ENCODE measurements around the gene ARFGAP3.

The ARFGAP3 gene

GRCh38 chr22:42833104-42833503, 24.0 kb downstream of the ARFGAP3 start:
- Histone ChIP-seq H3K4me3 (ENCODE audit: low read length) (no peak overlapping the region), H3K4me1 (ENCODE audit: control insufficient read depth, insufficient read depth, low read length) (no peaks in the 10 kb centered on the region), H3K9me3 (replicated peaks; ENCODE audit: low read length) (no peaks in the 10 kb centered on the region), H3K9ac (ENCODE audit: low read depth, low read length) (no peak overlapping the region), H3K27me3 (ENCODE audit: control insufficient read depth, insufficient read depth, low read length) (no peaks in the 10 kb centered on the region), H3K4me2 (ENCODE audit: low read length) (no peak overlapping the region), H3K36me3 (ENCODE audit: insufficient read depth, low read length) (peaks cover 80% of the 10 kb centered on the region)

GRCh38 chr22:42831712-42832111, 25.4 kb downstream of the ARFGAP3 start:
- no peaks in the 10 kb centered on the region for H3K27me3 ChIP-seq (ENCODE audit: control insufficient read depth, insufficient read depth, low read length)
- H3K4me3 ChIP-seq (ENCODE audit: low read length) = no peak overlapping the region
- peaks cover 79% of the 10 kb centered on the region for H3K36me3 ChIP-seq (ENCODE audit: insufficient read depth, low read length)
- H3K4me2 ChIP-seq (ENCODE audit: low read length) = no peak overlapping the region
- no peaks in the 10 kb centered on the region for H3K9me3 ChIP-seq (replicated peaks; ENCODE audit: low read length)
- no peaks in the 10 kb centered on the region for H3K4me1 ChIP-seq (ENCODE audit: control insufficient read depth, insufficient read depth, low read length)
- H3K9ac ChIP-seq (ENCODE audit: low read depth, low read length) = no peak overlapping the region

- H3K9me3 ChIP-seq (replicated peaks; ENCODE audit: low read length) = no peaks in the 10 kb centered on the region
- no peak overlapping the region for H3K4me3 ChIP-seq (ENCODE audit: low read length)
- H3K27me3 ChIP-seq (ENCODE audit: control insufficient read depth, insufficient read depth, low read length) = no peaks in the 10 kb centered on the region
- H3K4me1 ChIP-seq (ENCODE audit: control insufficient read depth, insufficient read depth, low read length) = no peaks in the 10 kb centered on the region
- peaks cover 83% of the 10 kb centered on the region for H3K36me3 ChIP-seq (ENCODE audit: insufficient read depth, low read length)
- H3K4me2 ChIP-seq (ENCODE audit: low read length) = no peak overlapping the region
- H3K9ac ChIP-seq (ENCODE audit: low read depth, low read length) = no peak overlapping the region
Observed at GRCh38 chr22:42830161-42830560, 26.9 kb downstream of the ARFGAP3 start.

GRCh38 chr22:42829302-42829701, 27.8 kb downstream of the ARFGAP3 start:
- H3K9ac ChIP-seq (ENCODE audit: low read depth, low read length) = no peak overlapping the region
- H3K36me3 ChIP-seq (ENCODE audit: insufficient read depth, low read length) = peaks cover 83% of the 10 kb centered on the region
- H3K4me2 ChIP-seq (ENCODE audit: low read length) = no peak overlapping the region
- no peak overlapping the region for H3K4me3 ChIP-seq (ENCODE audit: low read length)
- no peaks in the 10 kb centered on the region for H3K27me3 ChIP-seq (ENCODE audit: control insufficient read depth, insufficient read depth, low read length)
- no peaks in the 10 kb centered on the region for H3K4me1 ChIP-seq (ENCODE audit: control insufficient read depth, insufficient read depth, low read length)
- no peaks in the 10 kb centered on the region for H3K9me3 ChIP-seq (replicated peaks; ENCODE audit: low read length)

- peaks cover 2% of the 10 kb centered on the region for H3K4me1 ChIP-seq (ENCODE audit: control insufficient read depth, insufficient read depth, low read length)
- H3K9ac ChIP-seq (ENCODE audit: low read depth, low read length) = no peak overlapping the region
- H3K9me3 ChIP-seq (replicated peaks; ENCODE audit: low read length) = no peaks in the 10 kb centered on the region
- H3K36me3 ChIP-seq (ENCODE audit: insufficient read depth, low read length) = peaks cover 76% of the 10 kb centered on the region
- H3K4me2 ChIP-seq (ENCODE audit: low read length) = no peak overlapping the region
- no peak overlapping the region for H3K4me3 ChIP-seq (ENCODE audit: low read length)
- no peaks in the 10 kb centered on the region for H3K27me3 ChIP-seq (ENCODE audit: control insufficient read depth, insufficient read depth, low read length)
Observed at GRCh38 chr22:42825796-42826195, 31.3 kb downstream of the ARFGAP3 start.

- no peak overlapping the region for H3K4me2 ChIP-seq (ENCODE audit: low read length)
Observed at GRCh38 chr22:42821386-42821785, 35.7 kb downstream of the ARFGAP3 start.

GRCh38 chr22:42820045-42820763, 36.9 kb downstream of the ARFGAP3 start:
- Histone ChIP-seq H3K36me3 (ENCODE audit: insufficient read depth, low read length) (peaks cover 67% of the 10 kb centered on the region), H3K4me2 (ENCODE audit: low read length) (no peak overlapping the region), H3K4me3 (ENCODE audit: low read length) (no peak overlapping the region), H3K27me3 (ENCODE audit: control insufficient read depth, insufficient read depth, low read length) (no peaks in the 10 kb centered on the region), H3K4me1 (ENCODE audit: control insufficient read depth, insufficient read depth, low read length) (peaks cover 20% of the 10 kb centered on the region), H3K9me3 (replicated peaks; ENCODE audit: low read length) (no peaks in the 10 kb centered on the region), H3K9ac (ENCODE audit: low read depth, low read length) (no peak overlapping the region)

More at GRCh38 chr22:42821386-42821785, 35.7 kb downstream of the ARFGAP3 start:
- Histone ChIP-seq H3K27me3 (ENCODE audit: control insufficient read depth, insufficient read depth, low read length) (no peaks in the 10 kb centered on the region), H3K36me3 (ENCODE audit: insufficient read depth, low read length) (peaks cover 68% of the 10 kb centered on the region), H3K9ac (ENCODE audit: low read depth, low read length) (no peak overlapping the region), H3K4me3 (ENCODE audit: low read length) (no peak overlapping the region), H3K9me3 (replicated peaks; ENCODE audit: low read length) (no peaks in the 10 kb centered on the region), H3K4me1 (ENCODE audit: control insufficient read depth, insufficient read depth, low read length) (peaks cover 20% of the 10 kb centered on the region)

- H3K4me2 ChIP-seq (ENCODE audit: low read length) = no peak overlapping the region
- no peak overlapping the region for H3K4me3 ChIP-seq (ENCODE audit: low read length)
- H3K27me3 ChIP-seq (ENCODE audit: control insufficient read depth, insufficient read depth, low read length) = no peaks in the 10 kb centered on the region
- no peak overlapping the region for H3K9ac ChIP-seq (ENCODE audit: low read depth, low read length)
- H3K4me1 ChIP-seq (ENCODE audit: control insufficient read depth, insufficient read depth, low read length) = peaks cover 20% of the 10 kb centered on the region
- H3K9me3 ChIP-seq (replicated peaks; ENCODE audit: low read length) = no peaks in the 10 kb centered on the region
- peaks cover 64% of the 10 kb centered on the region for H3K36me3 ChIP-seq (ENCODE audit: insufficient read depth, low read length)
Observed at GRCh38 chr22:42819412-42820044, 37.5 kb downstream of the ARFGAP3 start.

GRCh38 chr22:42817556-42817955, 39.5 kb downstream of the ARFGAP3 start:
- no peak overlapping the region for H3K4me3 ChIP-seq (ENCODE audit: low read length)
- H3K4me2 ChIP-seq (ENCODE audit: low read length) = no peak overlapping the region
- H3K9ac ChIP-seq (ENCODE audit: low read depth, low read length) = no peak overlapping the region
- peaks cover 20% of the 10 kb centered on the region for H3K4me1 ChIP-seq (ENCODE audit: control insufficient read depth, insufficient read depth, low read length)
- no peaks in the 10 kb centered on the region for H3K9me3 ChIP-seq (replicated peaks; ENCODE audit: low read length)
- no peaks in the 10 kb centered on the region for H3K27me3 ChIP-seq (ENCODE audit: control insufficient read depth, insufficient read depth, low read length)
- peaks cover 72% of the 10 kb centered on the region for H3K36me3 ChIP-seq (ENCODE audit: insufficient read depth, low read length)

- Histone ChIP-seq H3K4me2 (ENCODE audit: low read length) (no peak overlapping the region), H3K4me1 (ENCODE audit: control insufficient read depth, insufficient read depth, low read length) (peaks cover 20% of the 10 kb centered on the region), H3K9ac (ENCODE audit: low read depth, low read length) (no peak overlapping the region), H3K9me3 (replicated peaks; ENCODE audit: low read length) (no peaks in the 10 kb centered on the region), H3K4me3 (ENCODE audit: low read length) (no peak overlapping the region), H3K27me3 (ENCODE audit: control insufficient read depth, insufficient read depth, low read length) (no peaks in the 10 kb centered on the region), H3K36me3 (ENCODE audit: insufficient read depth, low read length) (peaks cover 64% of the 10 kb centered on the region)
Observed at GRCh38 chr22:42816336-42816735, 40.7 kb downstream of the ARFGAP3 start.

GRCh38 chr22:42814616-42815015, 42.5 kb downstream of the ARFGAP3 start:
- H3K27me3 ChIP-seq (ENCODE audit: control insufficient read depth, insufficient read depth, low read length) = no peaks in the 10 kb centered on the region
- H3K9me3 ChIP-seq (replicated peaks; ENCODE audit: low read length) = no peaks in the 10 kb centered on the region
- H3K36me3 ChIP-seq (ENCODE audit: insufficient read depth, low read length) = peaks cover 62% of the 10 kb centered on the region
- peaks cover 7% of the 10 kb centered on the region for H3K4me1 ChIP-seq (ENCODE audit: control insufficient read depth, insufficient read depth, low read length)
- no peak overlapping the region for H3K4me2 ChIP-seq (ENCODE audit: low read length)
- H3K4me3 ChIP-seq (ENCODE audit: low read length) = no peak overlapping the region
- no peak overlapping the region for H3K9ac ChIP-seq (ENCODE audit: low read depth, low read length)

GRCh38 chr22:42814215-42814614, 42.9 kb downstream of the ARFGAP3 start:
- peaks cover 5% of the 10 kb centered on the region for H3K4me1 ChIP-seq (ENCODE audit: control insufficient read depth, insufficient read depth, low read length)
- H3K36me3 ChIP-seq (ENCODE audit: insufficient read depth, low read length) = peaks cover 60% of the 10 kb centered on the region
- no peak overlapping the region for H3K4me3 ChIP-seq (ENCODE audit: low read length)
- H3K9me3 ChIP-seq (replicated peaks; ENCODE audit: low read length) = no peaks in the 10 kb centered on the region
- H3K27me3 ChIP-seq (ENCODE audit: control insufficient read depth, insufficient read depth, low read length) = no peaks in the 10 kb centered on the region
- no peak overlapping the region for H3K9ac ChIP-seq (ENCODE audit: low read depth, low read length)
- H3K4me2 ChIP-seq (ENCODE audit: low read length) = no peak overlapping the region

Measured in skeletal muscle satellite cell (primary cell).